Stomach (tissue), 4 donors: Measurements from ENCODE around the gene CREBL2.

Experiments used
- CTCF ChIP-seq, 7 experiments: fragments of 450-650 bp in 4 of 7; fragments of 200-600 bp in 3 of 7; sonication (generic) in 3 of 7; IDR thresholded peaks; one replicate each; pipeline ENCODE4 v1.5.1; 2016 to 2019; ENCODE audit warnings: antibody characterized with exemption in 7 of 7, control low read depth in 2 of 7, mild to moderate bottlenecking in 1 of 7
- EP300 ChIP-seq: sonication (generic); formaldehyde crosslinking; IDR thresholded peaks from one replicate; pipeline ENCODE4 v1.6.1; 2017; ENCODE audit warnings: antibody characterized with exemption
- POLR2A ChIP-seq, 4 donors: fragments of 450-650 bp; IDR thresholded peaks; one replicate each; pipeline ENCODE4 v1.6.1; 2016; ENCODE audit warnings: antibody characterized with exemption in 4 of 4, control low read depth in 2 of 4, mild to moderate bottlenecking in 1 of 4, moderate library complexity in 1 of 4
- POLR2AphosphoS5 ChIP-seq, 3 donors: sonication (generic); formaldehyde crosslinking; IDR thresholded peaks; one replicate each; pipeline ENCODE4 v1.6.1; 2016; ENCODE audit warnings: antibody characterized with exemption in 3 of 3

GRCh38 chr12:12669020-12669419 lies 57.3 kb downstream of the CREBL2 start:
- TF ChIP-seq CTCF (IDR thresholded peaks at IDR 0.05), result no peak
- TF ChIP-seq POLR2AphosphoS5 (IDR thresholded peaks at IDR 0.05), result no peak
- TF ChIP-seq POLR2A (IDR thresholded peaks at IDR 0.05), result no peak
- no peak for TF ChIP-seq EP300
